WERI-Rb-1 (cell line): Measurements from ENCODE around the gene PCSK4.

Experiments used
- DNase-seq: peaks from one replicate; pipeline ENCODE4 v3.0.0-alpha.2; 2020
- H3K27ac ChIP-seq: fragments of 250-450 bp; sonication (Bioruptor Pico); 2 replicates; pipeline ENCODE4 v1.5.1; 2020; ENCODE audit warnings: mild to moderate bottlenecking, moderate library complexity
- H3K27me3 ChIP-seq: fragments of 250-450 bp; sonication (Bioruptor Pico); 2 replicates; pipeline ENCODE4 v1.5.1; 2021; ENCODE audit warnings: mild to moderate bottlenecking, low read depth, moderate library complexity; ENCODE audit not compliant: insufficient read depth, severe bottlenecking
- H3K36me3 ChIP-seq: fragments of 250-450 bp; sonication (Bioruptor Pico); 2 replicates; pipeline ENCODE4 v1.5.1; 2020; ENCODE audit warnings: mild to moderate bottlenecking, moderate library complexity
- H3K4me3 ChIP-seq: 2 replicates; pipeline ENCODE4 v1.5.1; 2011; ENCODE audit warnings: low read depth, mild to moderate bottlenecking, control low read depth, low read length
- H3K9me3 ChIP-seq: fragments of 250-450 bp; sonication (Bioruptor Pico); 2 replicates; pipeline ENCODE4 v1.5.1; 2021; ENCODE audit warnings: mild to moderate bottlenecking, moderate library complexity; ENCODE audit not compliant: severe bottlenecking
- CTCF ChIP-seq: IDR thresholded peaks from 2 replicates; pipeline ENCODE4 v1.5.1; 2011; ENCODE audit warnings: low read depth, mild to moderate bottlenecking, control low read depth, inconsistent platforms, low read length

The PCSK4 gene

GRCh38 chr19:1474011-1474764, 16.0 kb downstream of the PCSK4 start:
- H3K36me3 ChIP-seq, result peaks cover 16% of the 10 kb centered on the region
- H3K27ac ChIP-seq, result peak overlapping the region; percentile 71
- DNase-seq, result no peak
- no peak overlapping the region for H3K4me3 ChIP-seq
- no peak for TF ChIP-seq CTCF
- H3K27me3 ChIP-seq, result no peaks in the 10 kb centered on the region
- H3K9me3 ChIP-seq, result no peaks in the 10 kb centered on the region

DNA sequence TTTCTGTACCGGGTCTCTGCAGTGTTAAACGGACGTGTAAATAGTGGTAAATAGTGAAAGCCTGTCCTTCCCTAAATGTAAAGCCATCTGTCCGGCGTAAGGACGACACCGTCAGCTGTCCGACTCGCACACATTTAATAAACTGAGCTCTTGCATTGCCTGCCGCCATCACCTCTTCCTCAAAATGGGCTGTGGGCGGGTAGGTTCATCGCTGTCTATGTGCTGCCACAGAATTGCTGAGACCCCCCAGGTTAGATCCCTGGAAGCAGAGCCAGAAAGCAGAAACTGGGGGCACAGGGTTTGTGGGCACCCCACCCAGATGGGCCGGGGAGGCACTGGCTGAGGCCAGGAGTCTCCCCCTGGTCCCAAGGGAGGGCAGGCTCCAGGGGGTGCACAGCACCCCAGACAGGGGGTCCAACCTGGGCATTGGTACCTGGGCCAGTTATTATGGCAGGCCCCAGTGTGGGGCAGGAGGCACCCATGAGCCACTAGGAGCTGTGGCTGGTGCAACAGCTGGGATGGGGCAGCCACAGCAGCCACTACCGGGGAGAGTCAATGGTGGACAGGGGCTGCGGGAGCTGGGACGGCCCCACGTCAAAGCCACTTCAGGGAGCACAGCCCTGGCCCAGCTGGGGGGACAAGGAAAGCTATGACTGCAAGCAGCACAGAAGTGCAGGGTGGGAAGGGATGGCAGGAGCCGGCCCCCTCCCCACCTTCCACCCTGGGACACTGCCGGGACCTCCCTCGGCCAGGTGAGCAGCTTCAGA, 16.9 kb downstream of the PCSK4 start:
- H3K9me3 ChIP-seq, result no peaks in the 10 kb centered on the region
- DNase-seq, result no peak
- TF ChIP-seq CTCF, result no peak
- peaks cover 18% of the 10 kb centered on the region for H3K36me3 ChIP-seq
- H3K27me3 ChIP-seq, result no peaks in the 10 kb centered on the region
- H3K27ac ChIP-seq, result peak overlapping the region; percentile 71
- peak overlapping the region; percentile 31 for H3K4me3 ChIP-seq

- H3K36me3 ChIP-seq, result peaks cover 14% of the 10 kb centered on the region
- H3K27ac ChIP-seq, result peak overlapping the region; percentile 71
- no peak for TF ChIP-seq CTCF
- no peaks in the 10 kb centered on the region for H3K27me3 ChIP-seq
- H3K4me3 ChIP-seq, result peak overlapping the region; percentile 31
- H3K9me3 ChIP-seq, result no peaks in the 10 kb centered on the region
- peak; percentile 77 for DNase-seq
These were observed 17.7 kb downstream of the PCSK4 start for GRCh38 chr19:1472231-1473084.

- Histone ChIP-seq H3K4me3 (peak overlapping the region; percentile 54), H3K9me3 (no peaks in the 10 kb centered on the region), H3K36me3 (peaks cover 9% of the 10 kb centered on the region), H3K27me3 (no peaks in the 10 kb centered on the region), H3K27ac (no peak overlapping the region)
- DNase-seq, result no peak
- peak; percentile 64 for TF ChIP-seq CTCF
These were observed 18.5 kb downstream of the PCSK4 start for GRCh38 chr19:1471515-1472160.

- H3K9me3 ChIP-seq, result no peaks in the 10 kb centered on the region
- TF ChIP-seq CTCF, result no peak
- peak; percentile 66 for DNase-seq
- peak overlapping the region; percentile 54 for H3K4me3 ChIP-seq
- H3K36me3 ChIP-seq, result peaks cover 8% of the 10 kb centered on the region
- H3K27me3 ChIP-seq, result no peaks in the 10 kb centered on the region
- H3K27ac ChIP-seq, result no peak overlapping the region
These were observed 19.1 kb downstream of the PCSK4 start for GRCh38 chr19:1471010-1471514.
